ENCODE data around the gene CDA. TPM values are rescaled to one million over a fixed set of nuclear protein-coding genes. Genes with fewer than 3 reads are reported as not detected.

CDA gene
- polyA plus RNA-seq (ENCODE audit: insufficient read length in 4 of 4), result 1 to 10 TPM; 5.3 to 8.7 (median 6.1) TPM

DNA sequence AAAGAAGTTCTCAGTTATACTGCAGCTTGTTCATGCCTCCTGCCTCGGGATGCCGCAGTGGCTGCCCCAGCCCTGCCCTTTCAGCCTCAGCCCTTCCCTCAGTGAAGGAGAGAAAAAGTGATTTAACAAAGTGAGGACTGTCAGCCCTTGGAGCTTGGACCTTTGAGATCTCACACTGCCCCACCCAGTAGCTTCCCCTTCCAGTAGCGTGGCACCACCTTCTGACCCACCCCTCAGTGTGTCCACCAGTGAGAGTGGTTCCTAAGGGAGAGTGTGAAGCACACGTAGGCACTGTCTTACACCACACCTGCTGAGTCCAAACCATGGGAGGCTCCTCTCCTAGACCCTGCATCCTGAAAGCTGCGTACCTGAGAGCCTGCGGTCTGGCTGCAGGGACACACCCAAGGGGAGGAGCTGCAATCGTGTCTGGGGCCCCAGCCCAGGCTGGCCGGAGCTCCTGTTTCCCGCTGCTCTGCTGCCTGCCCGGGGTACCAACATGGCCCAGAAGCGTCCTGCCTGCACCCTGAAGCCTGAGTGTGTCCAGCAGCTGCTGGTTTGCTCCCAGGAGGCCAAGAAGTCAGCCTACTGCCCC, at the start of gene CDA:
TSS of gene CDA (plus strand) at position 464 of the 592 bp plus-strand sequence. CDS start at position 497, 33 bp downstream.
- DNase-seq (ENCODE audit: low read depth in 4 of 4, low spot score in 2 of 4), result no peak

- DNase-seq (ENCODE audit: low read depth in 4 of 4, low spot score in 2 of 4), result no peak
Observed at GRCh38 chr1:20540281-20540680, 48.6 kb upstream of the CDA start.

DNA sequence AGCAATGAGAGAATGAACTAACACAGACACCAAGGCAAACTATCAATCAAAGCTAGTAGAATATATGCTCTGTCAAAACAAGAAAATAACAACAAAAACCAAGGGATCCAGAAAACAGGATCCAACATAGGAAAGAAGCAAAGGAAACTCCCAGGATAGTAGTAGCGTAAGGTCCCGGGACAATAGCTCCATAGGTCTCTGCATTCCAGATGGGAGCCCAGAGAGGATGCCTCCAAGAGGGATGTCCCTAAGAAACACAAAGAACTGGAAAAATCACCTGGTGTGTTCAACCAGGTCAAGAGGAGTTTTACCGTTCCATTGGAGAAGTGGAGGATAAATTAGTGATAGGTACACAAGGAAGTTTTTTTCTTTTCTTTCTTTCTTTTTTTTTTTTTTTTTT, 42.3 kb upstream of the CDA start:
- DNase-seq (ENCODE audit: low read depth in 4 of 4, low spot score in 2 of 4), result no peak

GRCh38 chr1:20551161-20551560, 37.7 kb upstream of the CDA start:
- no peak for DNase-seq (ENCODE audit: low read depth in 4 of 4, low spot score in 2 of 4)

DNA sequence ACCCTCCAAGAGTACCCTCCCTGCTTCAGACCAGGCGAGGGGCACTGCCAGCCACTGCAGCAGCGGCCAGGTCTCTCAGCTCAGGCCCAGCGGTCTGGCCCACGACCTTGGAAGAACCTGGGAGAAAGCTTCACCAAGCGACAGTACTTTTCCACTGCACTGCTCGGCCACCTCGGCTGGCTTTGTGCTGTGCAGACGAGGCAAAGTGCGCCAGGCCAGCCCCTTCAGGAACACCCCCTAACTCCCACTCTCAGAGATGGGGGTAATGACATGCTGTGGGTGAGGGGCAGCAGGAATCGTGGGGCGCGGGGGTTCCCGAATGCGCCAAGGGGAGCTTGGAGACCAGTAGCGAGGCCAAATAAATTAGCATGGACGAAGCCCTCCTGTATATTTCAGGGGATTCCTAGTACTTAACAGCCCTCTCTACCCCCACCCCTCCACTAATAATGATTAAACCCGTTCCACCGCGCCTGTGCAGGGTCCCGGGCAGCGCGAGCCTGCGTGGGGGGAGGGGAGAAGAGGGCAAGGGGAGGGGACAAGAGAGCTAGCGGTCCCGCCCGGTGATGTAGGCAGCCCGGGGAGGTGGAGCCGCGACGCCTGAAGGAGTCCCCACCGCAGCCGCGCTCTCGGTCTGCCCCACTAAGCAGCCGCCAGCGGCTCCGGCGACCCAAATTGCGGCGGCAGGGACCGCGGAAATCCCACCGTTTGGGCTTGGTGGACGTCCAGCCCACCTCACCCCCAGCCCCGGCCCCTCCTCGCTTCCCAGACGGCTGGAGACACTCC, 36.8 kb upstream of the CDA start, which contains the start of gene FAM43B:
TSS of gene FAM43B (plus strand) at position 629 of the 783 bp plus-strand sequence. CDS start 401 bp downstream, outside the sequence.
- DNase-seq (ENCODE audit: low read depth in 4 of 4, low spot score in 2 of 4), result peak; percentile 73 to 83 (median 82)

- DNase-seq (ENCODE audit: low read depth in 4 of 4, low spot score in 2 of 4), result no peak
Observed at GRCh38 chr1:20552728-20553445, 36.0 kb upstream of the CDA start.

- no peak for DNase-seq (ENCODE audit: low read depth in 4 of 4, low spot score in 2 of 4)
Observed at GRCh38 chr1:20555025-20555757, 33.7 kb upstream of the CDA start.

DNA sequence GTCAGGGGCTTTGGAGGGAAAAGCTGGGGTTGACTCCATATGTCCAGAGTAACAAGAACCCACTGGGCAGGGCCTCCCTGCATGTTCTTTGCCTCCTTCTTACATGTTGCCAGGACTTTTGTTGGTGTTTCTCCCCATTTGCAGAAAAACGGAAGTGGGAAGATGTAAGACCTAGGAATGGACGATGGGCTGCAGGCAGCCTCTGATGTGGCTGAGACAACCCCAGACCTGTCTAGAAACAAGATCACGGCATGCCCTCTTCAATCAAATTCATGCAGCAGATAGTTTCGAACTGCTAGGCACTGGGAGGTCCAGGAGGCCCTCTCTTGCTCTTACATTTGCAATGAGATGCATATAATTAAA, 33.2 kb upstream of the CDA start:
- DNase-seq (ENCODE audit: low read depth in 4 of 4, low spot score in 2 of 4), result no peak

DNA sequence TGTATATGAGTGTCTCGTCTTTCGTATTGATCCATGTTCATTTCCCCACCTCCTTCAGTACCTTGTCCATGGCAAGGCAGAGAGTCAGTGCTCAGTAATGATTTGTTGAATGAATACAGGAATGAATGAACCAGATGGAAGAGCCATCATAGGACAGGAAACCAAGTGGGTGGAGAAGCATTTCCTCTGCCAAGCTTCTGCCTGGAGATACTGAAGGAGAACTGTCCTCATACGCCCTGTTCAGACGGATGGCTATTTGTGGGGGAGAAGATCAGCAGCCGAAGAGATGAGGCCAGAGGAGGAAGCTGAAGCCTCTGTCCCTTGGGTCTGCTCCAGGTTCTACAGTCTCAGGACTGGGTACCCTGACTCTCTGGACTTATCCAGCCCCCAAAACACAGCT, 30.7 kb upstream of the CDA start:
- DNase-seq (ENCODE audit: low read depth in 4 of 4, low spot score in 2 of 4), result no peak

DNA sequence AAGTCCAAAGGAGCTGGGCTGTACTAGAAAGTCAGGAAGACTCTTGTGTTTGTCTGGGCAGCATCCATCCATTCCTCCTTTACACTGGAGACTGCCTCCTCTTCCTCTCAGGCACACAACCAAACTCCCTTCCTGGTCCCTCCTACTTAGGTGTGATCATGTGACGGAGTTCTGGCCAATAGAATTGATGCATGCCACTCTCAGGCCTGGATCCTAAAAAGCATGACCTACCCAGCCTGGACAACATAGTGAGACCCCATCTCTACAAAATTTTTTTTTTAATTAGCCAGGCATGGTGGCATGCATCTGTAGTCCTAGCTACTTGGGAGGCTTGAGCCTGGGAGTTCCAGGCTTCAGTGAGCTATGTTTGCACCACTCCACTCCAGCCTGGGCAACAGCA, 27.9 kb upstream of the CDA start:
- no peak for DNase-seq (ENCODE audit: low read depth in 4 of 4, low spot score in 2 of 4)

DNA sequence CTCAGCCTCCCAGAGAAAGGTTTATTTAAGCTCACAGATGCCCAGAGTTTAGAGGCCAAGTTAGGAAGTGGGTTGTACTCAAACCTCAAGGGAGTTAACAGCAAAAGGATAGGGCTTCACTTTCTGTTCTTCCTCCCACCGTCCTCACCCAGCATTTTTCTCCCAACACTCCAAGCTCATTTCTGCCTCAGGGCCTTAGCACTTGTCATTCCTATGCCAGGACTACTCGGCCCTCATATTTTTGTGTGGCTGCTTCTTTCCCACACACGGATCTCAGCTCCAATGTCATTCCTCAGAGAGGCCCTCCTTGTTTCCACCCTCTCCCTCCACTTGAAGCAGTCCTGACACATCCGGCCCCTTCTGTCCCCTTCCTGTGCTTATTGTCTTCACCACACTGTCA, 23.7 kb upstream of the CDA start:
- DNase-seq (ENCODE audit: low read depth in 4 of 4, low spot score in 2 of 4), result no peak

DNA sequence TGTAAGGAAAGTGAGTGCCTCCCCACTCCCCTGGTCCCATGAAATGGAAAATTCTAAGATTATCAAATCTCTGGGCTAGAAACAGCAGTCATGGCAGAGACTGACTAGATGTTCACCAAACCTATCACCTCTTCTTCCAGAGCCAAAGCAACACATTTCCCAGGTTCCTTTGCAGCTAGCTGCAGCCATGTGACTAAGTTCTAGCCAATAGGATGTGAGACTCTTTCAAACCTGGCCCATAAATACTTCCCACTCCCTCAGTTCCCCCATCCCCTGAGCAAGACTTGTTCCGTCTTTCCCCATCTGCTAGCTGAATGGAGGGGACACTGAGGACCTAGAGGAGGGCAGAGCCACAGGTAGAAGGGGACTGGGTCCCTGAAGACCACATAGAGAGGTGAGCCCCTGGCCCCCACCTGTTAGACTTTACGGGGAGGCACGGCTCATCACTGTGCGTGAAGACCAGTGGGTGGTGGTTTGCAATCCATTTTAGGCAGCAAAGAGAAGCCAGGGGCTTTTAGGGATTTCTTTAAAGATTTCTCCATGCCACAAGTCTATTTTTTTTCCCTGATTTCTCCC, 19.3 kb upstream of the CDA start:
- DNase-seq (ENCODE audit: low read depth in 4 of 4, low spot score in 2 of 4), result no peak

- DNase-seq (ENCODE audit: low read depth in 4 of 4, low spot score in 2 of 4), result no peak
Observed at GRCh38 chr1:20571427-20571826, 17.5 kb upstream of the CDA start.

DNA sequence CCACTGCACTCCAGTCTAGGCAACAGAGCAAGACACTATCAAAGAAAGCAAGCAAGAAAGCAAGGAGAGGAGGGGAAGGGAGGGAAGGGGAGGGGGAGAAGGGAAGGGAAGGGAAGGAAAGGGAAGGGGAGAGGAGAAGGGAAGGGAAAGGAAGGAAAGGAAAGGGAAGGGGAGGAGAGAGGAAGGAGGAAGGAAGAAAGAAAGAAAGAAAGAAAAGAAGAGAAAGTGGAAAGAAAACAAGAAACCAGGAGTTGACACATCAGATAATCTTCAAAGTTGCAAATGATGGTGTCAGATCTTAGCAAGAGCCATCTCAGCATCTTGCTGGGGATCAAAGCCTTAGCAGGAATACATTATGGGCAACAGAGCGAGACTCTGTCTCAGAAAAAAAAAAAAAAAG, 14.9 kb upstream of the CDA start:
- no peak for DNase-seq (ENCODE audit: low read depth in 4 of 4, low spot score in 2 of 4)

GRCh38 chr1:20574686-20575540, 14.0 kb upstream of the CDA start:
- DNase-seq (ENCODE audit: low read depth in 4 of 4, low spot score in 2 of 4), result peak in 2 of 4 donors; percentile 65 to 80

GRCh38 chr1:20575541-20576336, 13.2 kb upstream of the CDA start:
- no peak for DNase-seq (ENCODE audit: low read depth in 4 of 4, low spot score in 2 of 4)

GRCh38 chr1:20578062-20578461, 10.8 kb upstream of the CDA start:
- no peak for DNase-seq (ENCODE audit: low read depth in 4 of 4, low spot score in 2 of 4)

DNA sequence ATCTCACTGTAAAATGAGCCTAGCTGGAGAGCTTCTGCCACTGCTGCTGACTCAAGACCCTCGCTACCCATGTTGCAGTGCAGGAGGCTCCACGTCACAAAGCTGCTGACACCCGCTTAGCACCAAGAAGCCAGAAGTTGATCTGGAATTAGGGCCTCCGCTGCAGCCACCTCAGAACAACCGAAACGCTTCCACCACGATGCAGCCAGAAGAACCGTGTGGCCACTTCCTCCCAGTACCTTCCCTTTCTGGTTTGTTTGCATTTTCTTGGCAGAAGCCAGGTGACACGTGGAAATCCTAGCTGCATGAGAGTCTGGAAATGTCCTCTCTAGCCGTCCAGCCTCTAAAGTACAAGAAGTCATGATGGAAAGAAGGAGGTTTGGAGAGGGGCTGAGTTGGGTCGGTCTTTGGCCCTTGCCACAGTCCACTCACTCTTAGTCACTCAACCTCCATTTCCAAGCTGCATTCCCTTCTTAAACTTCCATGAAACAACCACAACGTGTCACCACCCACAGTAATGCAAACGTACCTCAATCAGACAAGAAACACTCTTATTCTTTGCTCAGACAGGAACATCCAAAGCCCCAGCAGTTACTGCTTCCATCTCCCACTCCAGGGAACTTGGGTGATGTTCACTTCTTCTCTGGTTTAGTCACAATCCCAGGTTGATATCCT, 10.0 kb upstream of the CDA start:
- no peak for DNase-seq (ENCODE audit: low read depth in 4 of 4, low spot score in 2 of 4)

Measured in left renal cortex interstitium (tissue), 4 donors.